ENCODE data around the gene TSPAN7.

Gene TSPAN7

DNA sequence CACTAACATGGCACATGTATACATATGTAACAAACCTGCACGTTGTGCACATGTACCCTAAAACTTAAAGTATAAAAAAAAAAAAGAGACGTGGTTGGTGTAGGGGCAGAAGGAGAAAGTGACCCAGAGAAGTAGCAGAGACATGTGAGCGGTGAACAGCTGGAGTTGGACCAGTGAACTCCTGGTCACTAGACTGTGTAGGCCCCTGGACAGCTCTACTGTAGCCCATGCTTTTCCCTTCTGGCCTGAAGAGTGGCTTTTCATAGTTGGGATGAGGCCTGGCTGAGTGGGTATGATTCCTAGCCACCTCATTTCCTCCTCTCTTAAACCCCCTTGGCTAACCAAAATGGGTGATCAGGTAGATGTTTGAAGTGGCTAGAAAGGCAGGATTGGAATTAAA is 16.4 kb downstream of the TSPAN7 start:
- H3K27me3 ChIP-seq (ENCODE audit: insufficient read depth, low read length) = no peaks in the 10 kb centered on the region
- no peak overlapping the region for H3K9ac ChIP-seq (ENCODE audit: low read length)
- no peak overlapping the region for H3K4me3 ChIP-seq (ENCODE audit: low read depth, low read length, poor library complexity, severe bottlenecking)
- H4K20me1 ChIP-seq (ENCODE audit: insufficient read depth, low read length) = no peaks in the 10 kb centered on the region
- no peak overlapping the region for H3K4me2 ChIP-seq (ENCODE audit: low read length)
- H3K36me3 ChIP-seq (ENCODE audit: insufficient read depth, low read length) = no peaks in the 10 kb centered on the region
- H2AFZ ChIP-seq (ENCODE audit: low read length) = no peak overlapping the region
- no peaks in the 10 kb centered on the region for H3K9me2 ChIP-seq (ENCODE audit: low read depth, low read length)
- no peaks in the 10 kb centered on the region for H3K9me3 ChIP-seq (ENCODE audit: low read length)
- H3K4me1 ChIP-seq (ENCODE audit: insufficient read depth, low read length, severe bottlenecking) = no peaks in the 10 kb centered on the region
- no peaks in the 10 kb centered on the region for H3K79me2 ChIP-seq (ENCODE audit: insufficient read depth, low read length)
- H3K27ac ChIP-seq (ENCODE audit: low read depth, low read length, poor library complexity, severe bottlenecking) = no peak overlapping the region
- no peaks in the 10 kb centered on the region for H3F3A ChIP-seq (ENCODE audit: insufficient read depth, low read length)
- no peak for TF ChIP-seq EZH2 (IDR thresholded peaks at IDR 0.05; ENCODE audit: borderline replicate concordance, low read length)
- TF ChIP-seq, protein P1, sequence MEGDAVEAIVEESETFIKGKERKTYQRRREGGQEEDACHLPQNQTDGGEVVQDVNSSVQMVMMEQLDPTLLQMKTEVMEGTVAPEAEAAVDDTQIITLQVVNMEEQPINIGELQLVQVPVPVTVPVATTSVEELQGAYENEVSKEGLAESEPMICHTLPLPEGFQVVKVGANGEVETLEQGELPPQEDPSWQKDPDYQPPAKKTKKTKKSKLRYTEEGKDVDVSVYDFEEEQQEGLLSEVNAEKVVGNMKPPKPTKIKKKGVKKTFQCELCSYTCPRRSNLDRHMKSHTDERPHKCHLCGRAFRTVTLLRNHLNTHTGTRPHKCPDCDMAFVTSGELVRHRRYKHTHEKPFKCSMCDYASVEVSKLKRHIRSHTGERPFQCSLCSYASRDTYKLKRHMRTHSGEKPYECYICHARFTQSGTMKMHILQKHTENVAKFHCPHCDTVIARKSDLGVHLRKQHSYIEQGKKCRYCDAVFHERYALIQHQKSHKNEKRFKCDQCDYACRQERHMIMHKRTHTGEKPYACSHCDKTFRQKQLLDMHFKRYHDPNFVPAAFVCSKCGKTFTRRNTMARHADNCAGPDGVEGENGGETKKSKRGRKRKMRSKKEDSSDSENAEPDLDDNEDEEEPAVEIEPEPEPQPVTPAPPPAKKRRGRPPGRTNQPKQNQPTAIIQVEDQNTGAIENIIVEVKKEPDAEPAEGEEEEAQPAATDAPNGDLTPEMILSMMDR (IDR thresholded peaks at IDR 0.05; ENCODE audit: low read length) = no peak

DNA sequence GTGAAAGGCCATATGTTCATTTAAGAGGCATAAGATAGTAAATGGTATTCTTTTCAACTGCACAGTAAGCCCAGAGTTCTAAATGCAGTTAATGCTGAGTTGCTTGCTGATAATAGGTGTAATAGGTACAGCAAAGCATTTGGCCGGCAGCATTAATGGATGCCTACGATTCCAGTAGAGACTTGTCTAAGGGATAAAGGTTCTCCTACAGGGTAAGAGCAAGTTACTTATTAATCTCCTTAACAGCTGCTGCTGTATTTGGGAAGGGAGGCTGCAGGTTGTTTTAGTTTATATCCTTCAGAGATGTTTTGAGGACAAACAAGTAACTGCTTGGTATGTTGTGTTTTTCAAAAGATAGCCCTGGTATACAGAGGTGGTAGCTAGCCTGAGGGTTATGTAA is 16.8 kb downstream of the TSPAN7 start:
- no peaks in the 10 kb centered on the region for H3F3A ChIP-seq (ENCODE audit: insufficient read depth, low read length)
- H3K9ac ChIP-seq (ENCODE audit: low read length) = no peak overlapping the region
- no peaks in the 10 kb centered on the region for H3K36me3 ChIP-seq (ENCODE audit: insufficient read depth, low read length)
- no peaks in the 10 kb centered on the region for H4K20me1 ChIP-seq (ENCODE audit: insufficient read depth, low read length)
- no peak overlapping the region for H2AFZ ChIP-seq (ENCODE audit: low read length)
- H3K9me3 ChIP-seq (ENCODE audit: low read length) = no peaks in the 10 kb centered on the region
- no peak overlapping the region for H3K4me3 ChIP-seq (ENCODE audit: low read depth, low read length, poor library complexity, severe bottlenecking)
- TF ChIP-seq, protein P1 (IDR thresholded peaks at IDR 0.05; ENCODE audit: low read length) = no peak
- no peak for TF ChIP-seq EZH2 (IDR thresholded peaks at IDR 0.05; ENCODE audit: borderline replicate concordance, low read length)
- no peaks in the 10 kb centered on the region for H3K9me2 ChIP-seq (ENCODE audit: low read depth, low read length)
- no peak overlapping the region for H3K27ac ChIP-seq (ENCODE audit: low read depth, low read length, poor library complexity, severe bottlenecking)
- H3K27me3 ChIP-seq (ENCODE audit: insufficient read depth, low read length) = no peaks in the 10 kb centered on the region
- H3K4me1 ChIP-seq (ENCODE audit: insufficient read depth, low read length, severe bottlenecking) = no peaks in the 10 kb centered on the region
- H3K4me2 ChIP-seq (ENCODE audit: low read length) = no peak overlapping the region
- H3K79me2 ChIP-seq (ENCODE audit: insufficient read depth, low read length) = no peaks in the 10 kb centered on the region

DNA sequence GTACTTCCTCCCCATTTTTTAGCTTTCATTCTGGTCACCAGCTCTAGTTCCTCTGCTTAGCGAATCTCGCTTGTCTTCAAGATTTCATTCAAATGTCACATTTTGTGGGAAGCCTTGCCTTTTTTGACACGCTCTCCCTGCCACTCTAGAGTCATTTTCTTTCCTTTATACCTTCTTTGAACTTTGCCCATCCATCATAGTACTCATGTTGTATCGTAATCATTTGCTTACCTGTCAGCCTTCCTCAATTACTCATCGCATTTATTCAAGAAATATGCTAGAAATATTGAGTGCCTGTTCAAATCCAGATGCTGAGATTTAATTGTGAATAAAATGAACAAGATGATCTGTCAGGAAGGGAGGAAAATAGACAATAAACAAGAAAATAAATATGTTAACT is 21.8 kb downstream of the TSPAN7 start:
- no peaks in the 10 kb centered on the region for H3F3A ChIP-seq (ENCODE audit: insufficient read depth, low read length)

More for the DNA sequence above, 21.8 kb downstream of the TSPAN7 start:
- no peak overlapping the region for H3K4me3 ChIP-seq (ENCODE audit: low read depth, low read length, poor library complexity, severe bottlenecking)
- H3K27me3 ChIP-seq (ENCODE audit: insufficient read depth, low read length) = no peaks in the 10 kb centered on the region
- no peak overlapping the region for H3K9ac ChIP-seq (ENCODE audit: low read length)
- no peaks in the 10 kb centered on the region for H3K9me2 ChIP-seq (ENCODE audit: low read depth, low read length)
- H3K36me3 ChIP-seq (ENCODE audit: insufficient read depth, low read length) = no peaks in the 10 kb centered on the region
- no peaks in the 10 kb centered on the region for H3K4me1 ChIP-seq (ENCODE audit: insufficient read depth, low read length, severe bottlenecking)
- H3K79me2 ChIP-seq (ENCODE audit: insufficient read depth, low read length) = no peaks in the 10 kb centered on the region
- no peak overlapping the region for H2AFZ ChIP-seq (ENCODE audit: low read length)
- no peak for TF ChIP-seq EZH2 (IDR thresholded peaks at IDR 0.05; ENCODE audit: borderline replicate concordance, low read length)
- TF ChIP-seq, protein P1 (IDR thresholded peaks at IDR 0.05; ENCODE audit: low read length) = no peak
- no peaks in the 10 kb centered on the region for H4K20me1 ChIP-seq (ENCODE audit: insufficient read depth, low read length)
- H3K9me3 ChIP-seq (ENCODE audit: low read length) = no peaks in the 10 kb centered on the region
- H3K4me2 ChIP-seq (ENCODE audit: low read length) = no peak overlapping the region
- no peak overlapping the region for H3K27ac ChIP-seq (ENCODE audit: low read depth, low read length, poor library complexity, severe bottlenecking)
